ENCODE results near the gene OR2V1.

OR2V1 gene

DNA sequence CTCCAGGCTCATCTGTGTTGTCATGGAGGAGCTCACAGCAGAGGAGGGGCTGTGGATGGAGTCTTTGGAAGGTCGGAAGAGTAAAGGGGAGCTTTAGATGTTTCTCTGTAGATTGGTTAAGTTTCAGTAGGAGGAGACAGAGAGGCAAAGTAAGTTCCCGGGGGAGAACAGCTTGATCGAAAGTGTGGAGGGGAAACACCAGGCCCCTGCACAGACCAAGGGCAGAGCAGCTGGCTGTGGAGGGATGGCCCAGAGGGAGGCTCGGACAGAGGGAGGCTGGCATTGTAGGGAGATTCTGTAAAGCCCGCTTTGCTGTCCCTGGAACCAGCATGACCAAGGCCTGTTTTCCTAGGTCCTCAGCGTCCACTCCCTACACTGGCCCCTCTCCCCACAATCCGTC, 11.1 kb upstream of the OR2V1 start:
- no peak overlapping the region for H3K9ac ChIP-seq
- H3K4me1 ChIP-seq, result no peaks in the 10 kb centered on the region
- no peaks in the 10 kb centered on the region for H3K79me2 ChIP-seq
- no peak overlapping the region for H3K4me3 ChIP-seq (ENCODE audit: low read depth, low read length)
- TF ChIP-seq, protein P1, sequence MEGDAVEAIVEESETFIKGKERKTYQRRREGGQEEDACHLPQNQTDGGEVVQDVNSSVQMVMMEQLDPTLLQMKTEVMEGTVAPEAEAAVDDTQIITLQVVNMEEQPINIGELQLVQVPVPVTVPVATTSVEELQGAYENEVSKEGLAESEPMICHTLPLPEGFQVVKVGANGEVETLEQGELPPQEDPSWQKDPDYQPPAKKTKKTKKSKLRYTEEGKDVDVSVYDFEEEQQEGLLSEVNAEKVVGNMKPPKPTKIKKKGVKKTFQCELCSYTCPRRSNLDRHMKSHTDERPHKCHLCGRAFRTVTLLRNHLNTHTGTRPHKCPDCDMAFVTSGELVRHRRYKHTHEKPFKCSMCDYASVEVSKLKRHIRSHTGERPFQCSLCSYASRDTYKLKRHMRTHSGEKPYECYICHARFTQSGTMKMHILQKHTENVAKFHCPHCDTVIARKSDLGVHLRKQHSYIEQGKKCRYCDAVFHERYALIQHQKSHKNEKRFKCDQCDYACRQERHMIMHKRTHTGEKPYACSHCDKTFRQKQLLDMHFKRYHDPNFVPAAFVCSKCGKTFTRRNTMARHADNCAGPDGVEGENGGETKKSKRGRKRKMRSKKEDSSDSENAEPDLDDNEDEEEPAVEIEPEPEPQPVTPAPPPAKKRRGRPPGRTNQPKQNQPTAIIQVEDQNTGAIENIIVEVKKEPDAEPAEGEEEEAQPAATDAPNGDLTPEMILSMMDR (IDR thresholded peaks at IDR 0.05), result no peak
- H3K9me3 ChIP-seq (ENCODE audit: control insufficient read depth, low read length), result no peaks in the 10 kb centered on the region
- H3K27me3 ChIP-seq (ENCODE audit: control insufficient read depth, insufficient read depth, low read length), result no peaks in the 10 kb centered on the region
- H2AFZ ChIP-seq, result no peak overlapping the region
- no peaks in the 10 kb centered on the region for H3K36me3 ChIP-seq (ENCODE audit: control insufficient read depth, insufficient read depth, low read length)
- H3K27ac ChIP-seq, result no peak overlapping the region
- H3K4me2 ChIP-seq (ENCODE audit: low read length), result no peak overlapping the region

DNA sequence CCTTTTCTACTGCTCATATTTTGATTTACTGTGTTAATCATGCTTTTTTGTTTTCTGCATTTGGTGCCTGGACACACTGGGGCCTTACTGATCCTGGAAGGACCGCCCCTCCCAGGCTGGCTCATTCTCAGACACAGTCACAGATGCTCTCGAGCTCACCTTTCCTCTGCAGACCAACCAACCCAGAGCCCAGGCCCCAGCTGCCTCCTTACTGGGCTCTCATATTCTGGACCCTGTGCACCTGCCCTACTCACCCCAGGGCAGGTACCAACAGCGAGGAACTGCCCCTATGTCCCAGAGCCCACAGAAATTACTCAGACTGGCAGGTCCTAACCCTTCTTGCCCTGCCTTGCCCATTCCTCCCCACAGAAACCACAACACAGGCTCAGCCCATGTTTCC, 9.8 kb upstream of the OR2V1 start:
- H3K4me2 ChIP-seq (ENCODE audit: low read length), result no peak overlapping the region
- TF ChIP-seq, protein P1 (IDR thresholded peaks at IDR 0.05), result no peak
- no peak overlapping the region for H3K4me3 ChIP-seq (ENCODE audit: low read depth, low read length)

GRCh38 chr5:181138258-181138657, 7.3 kb upstream of the OR2V1 start:
- Histone ChIP-seq H3K27ac (no peak overlapping the region), H2AFZ (no peak overlapping the region), H3K79me2 (no peaks in the 10 kb centered on the region), H3K4me1 (no peaks in the 10 kb centered on the region), H3K27me3 (ENCODE audit: control insufficient read depth, insufficient read depth, low read length) (no peaks in the 10 kb centered on the region), H3K36me3 (ENCODE audit: control insufficient read depth, insufficient read depth, low read length) (no peaks in the 10 kb centered on the region), H3K4me2 (ENCODE audit: low read length) (no peak overlapping the region), H3K9me3 (ENCODE audit: control insufficient read depth, low read length) (no peaks in the 10 kb centered on the region), H3K9ac (no peak overlapping the region), H3K4me3 (ENCODE audit: low read depth, low read length) (no peak overlapping the region)
- TF ChIP-seq, protein P1 (IDR thresholded peaks at IDR 0.05), result no peak

More for the DNA sequence above, 9.8 kb upstream of the OR2V1 start:
- Histone ChIP-seq H3K36me3 (ENCODE audit: control insufficient read depth, insufficient read depth, low read length) (no peaks in the 10 kb centered on the region), H3K27ac (no peak overlapping the region), H3K79me2 (no peaks in the 10 kb centered on the region), H3K4me1 (no peaks in the 10 kb centered on the region), H3K27me3 (ENCODE audit: control insufficient read depth, insufficient read depth, low read length) (no peaks in the 10 kb centered on the region), H3K9ac (no peak overlapping the region), H3K9me3 (ENCODE audit: control insufficient read depth, low read length) (no peaks in the 10 kb centered on the region), H2AFZ (no peak overlapping the region)

GRCh38 chr5:181136361-181136955, 5.5 kb upstream of the OR2V1 start:
- H3K4me1 ChIP-seq, result no peaks in the 10 kb centered on the region
- H3K27ac ChIP-seq, result no peak overlapping the region
- no peak overlapping the region for H3K4me3 ChIP-seq (ENCODE audit: low read depth, low read length)
- H2AFZ ChIP-seq, result no peak overlapping the region
- no peak overlapping the region for H3K4me2 ChIP-seq (ENCODE audit: low read length)
- H3K27me3 ChIP-seq (ENCODE audit: control insufficient read depth, insufficient read depth, low read length), result no peaks in the 10 kb centered on the region
- H3K9ac ChIP-seq, result no peak overlapping the region
- no peaks in the 10 kb centered on the region for H3K9me3 ChIP-seq (ENCODE audit: control insufficient read depth, low read length)
- no peaks in the 10 kb centered on the region for H3K79me2 ChIP-seq
- H3K36me3 ChIP-seq (ENCODE audit: control insufficient read depth, insufficient read depth, low read length), result no peaks in the 10 kb centered on the region
- TF ChIP-seq, protein P1 (IDR thresholded peaks at IDR 0.05), result no peak

GRCh38 chr5:181134259-181134658, 3.3 kb upstream of the OR2V1 start:
- no peak overlapping the region for H2AFZ ChIP-seq
- TF ChIP-seq, protein P1 (IDR thresholded peaks at IDR 0.05), result no peak
- H3K79me2 ChIP-seq, result no peaks in the 10 kb centered on the region
- no peaks in the 10 kb centered on the region for H3K36me3 ChIP-seq (ENCODE audit: control insufficient read depth, insufficient read depth, low read length)
- H3K4me1 ChIP-seq, result no peaks in the 10 kb centered on the region
- no peaks in the 10 kb centered on the region for H3K9me3 ChIP-seq (ENCODE audit: control insufficient read depth, low read length)
- H3K4me2 ChIP-seq (ENCODE audit: low read length), result no peak overlapping the region
- no peak overlapping the region for H3K4me3 ChIP-seq (ENCODE audit: low read depth, low read length)
- no peak overlapping the region for H3K9ac ChIP-seq
- no peak overlapping the region for H3K27ac ChIP-seq
- H3K27me3 ChIP-seq (ENCODE audit: control insufficient read depth, insufficient read depth, low read length), result no peaks in the 10 kb centered on the region
